ENCODE measurements around the gene SMARCA2.

Gene SMARCA2

GRCh38 chr9:2130941-2131340 lies 115.8 kb downstream of the SMARCA2 start:
- no peak for DNase-seq (ENCODE audit: low read depth)
- TF ChIP-seq CTCF (IDR thresholded peaks at IDR 0.05; ENCODE audit: insufficient read depth, low read depth, low read length, missing control alignments), result no peak
- H3K4me3 ChIP-seq (ENCODE audit: low read length), result no peak overlapping the region

- DNase-seq (ENCODE audit: low read depth), result peak; percentile 41
- TF ChIP-seq CTCF (IDR thresholded peaks at IDR 0.05; ENCODE audit: insufficient read depth, low read depth, low read length, missing control alignments), result peak; percentile 72
- H3K4me3 ChIP-seq (ENCODE audit: low read length), result no peak overlapping the region
These were observed 117.4 kb downstream of the SMARCA2 start for GRCh38 chr9:2132484-2133082.

GRCh38 chr9:2134391-2134790 lies 119.2 kb downstream of the SMARCA2 start:
- TF ChIP-seq CTCF (IDR thresholded peaks at IDR 0.05; ENCODE audit: insufficient read depth, low read depth, low read length, missing control alignments), result no peak
- DNase-seq (ENCODE audit: low read depth), result no peak
- H3K4me3 ChIP-seq (ENCODE audit: low read length), result no peak overlapping the region

GRCh38 chr9:2138646-2139045 lies 123.5 kb downstream of the SMARCA2 start:
- DNase-seq (ENCODE audit: low read depth), result no peak
- TF ChIP-seq CTCF (IDR thresholded peaks at IDR 0.05; ENCODE audit: insufficient read depth, low read depth, low read length, missing control alignments), result no peak
- no peak overlapping the region for H3K4me3 ChIP-seq (ENCODE audit: low read length)

- no peak for DNase-seq (ENCODE audit: low read depth)
- no peak for TF ChIP-seq CTCF (IDR thresholded peaks at IDR 0.05; ENCODE audit: insufficient read depth, low read depth, low read length, missing control alignments)
- H3K4me3 ChIP-seq (ENCODE audit: low read length), result no peak overlapping the region
These were observed 125.6 kb downstream of the SMARCA2 start for GRCh38 chr9:2140600-2141223.

- TF ChIP-seq CTCF (IDR thresholded peaks at IDR 0.05; ENCODE audit: insufficient read depth, low read depth, low read length, missing control alignments), result no peak
- no peak overlapping the region for H3K4me3 ChIP-seq (ENCODE audit: low read length)
- no peak for DNase-seq (ENCODE audit: low read depth)
These were observed 127.1 kb downstream of the SMARCA2 start for GRCh38 chr9:2142212-2142611.

- DNase-seq (ENCODE audit: low read depth), result no peak
- no peak overlapping the region for H3K4me3 ChIP-seq (ENCODE audit: low read length)
- no peak for TF ChIP-seq CTCF (IDR thresholded peaks at IDR 0.05; ENCODE audit: insufficient read depth, low read depth, low read length, missing control alignments)
These were observed 129.5 kb downstream of the SMARCA2 start for GRCh38 chr9:2144619-2145018.
